Measurements from ENCODE around the gene HRH1.
"Not testable (repeated sequence)": the region's sequence is repeated elsewhere in the genome, so short reads cannot be mapped to it uniquely, and the experiment has no call there.

HRH1 gene

DNA sequence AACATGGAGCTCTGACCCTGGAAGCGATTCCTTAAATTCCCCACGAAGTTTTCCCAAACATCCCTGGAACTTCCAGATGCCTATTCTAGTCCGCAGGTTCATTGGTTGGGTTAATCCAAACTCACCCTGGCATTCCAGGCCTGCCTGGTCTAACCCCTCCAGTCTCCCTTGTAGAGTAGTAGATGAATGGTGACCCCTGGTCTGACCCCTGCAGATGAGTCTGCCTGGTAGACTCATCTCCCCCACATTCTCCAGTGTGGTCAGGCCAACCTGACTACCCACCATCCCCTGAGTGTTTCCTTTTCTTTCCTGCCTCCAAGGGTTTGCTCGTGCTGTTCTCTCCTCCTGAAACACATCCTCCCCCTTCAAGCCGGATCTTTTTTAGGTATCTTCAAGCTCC lies 10.8 kb upstream of the HRH1 start:
- DNase-seq = no peak

DNA sequence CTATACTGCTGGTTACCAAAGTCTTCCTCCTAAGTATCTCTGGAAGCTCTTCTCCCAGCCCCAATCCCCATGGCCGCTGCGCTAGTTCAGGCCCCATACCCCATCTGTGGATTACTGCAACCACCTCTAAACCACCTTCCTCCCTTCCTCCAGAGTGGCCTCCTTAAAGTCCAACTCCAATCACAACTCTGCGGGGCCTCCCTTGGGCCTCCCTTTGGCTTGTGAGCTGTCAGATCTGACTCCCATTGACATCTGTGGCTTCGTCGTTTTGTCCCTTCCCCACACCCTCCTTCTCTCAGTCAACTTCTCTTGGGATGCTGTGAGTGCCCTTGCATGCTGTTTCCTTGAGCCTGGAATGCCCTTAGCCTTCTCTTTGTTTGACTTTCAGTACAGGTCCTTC lies 9.3 kb upstream of the HRH1 start:
- DNase-seq = no peak

DNA sequence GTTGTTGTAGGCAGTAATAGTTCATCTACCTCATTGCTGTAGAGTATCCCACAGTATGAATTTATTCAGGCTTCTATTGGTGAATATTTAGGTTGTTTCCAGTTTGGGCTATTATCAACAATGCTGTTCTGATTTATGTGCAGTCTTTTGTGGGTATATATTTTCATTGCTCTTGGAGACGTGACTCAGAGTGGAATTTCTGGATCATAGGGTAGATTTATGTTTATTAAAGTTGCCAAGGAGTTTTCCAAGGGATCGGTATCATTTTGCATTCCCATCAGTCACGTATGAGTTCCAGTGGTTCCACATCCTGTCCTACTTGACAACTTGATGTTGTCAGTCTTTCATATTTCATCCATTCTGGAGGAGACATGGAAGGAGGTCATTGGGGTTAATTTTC lies 8.4 kb upstream of the HRH1 start:
- DNase-seq = no peak

- no peak for DNase-seq
Measured at GRCh38 chr3:11146773-11147660, 7.3 kb upstream of the HRH1 start.

DNA sequence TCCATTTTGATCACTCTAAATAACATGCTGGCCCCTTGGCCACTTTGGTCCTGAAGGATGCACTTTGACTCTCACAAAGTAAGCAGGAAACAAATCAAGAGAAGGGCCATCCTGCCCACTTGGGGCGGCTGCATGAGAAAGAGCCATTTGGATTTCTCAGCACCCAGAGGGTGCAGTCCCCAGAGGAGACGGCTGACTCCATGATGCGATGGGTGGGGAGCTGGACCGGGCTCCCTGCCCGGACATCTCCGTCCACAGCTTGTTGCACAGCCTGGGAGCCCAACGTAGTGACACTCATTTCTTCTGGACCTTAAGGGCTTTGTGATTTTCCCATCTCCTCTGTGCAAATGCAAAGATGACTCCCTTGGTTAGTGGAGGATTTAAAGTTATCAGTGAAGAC lies 4.0 kb upstream of the HRH1 start:
- DNase-seq = no peak

GRCh38 chr3:11152301-11152700 lies 2.0 kb upstream of the HRH1 start:
- no peak for DNase-seq

DNA sequence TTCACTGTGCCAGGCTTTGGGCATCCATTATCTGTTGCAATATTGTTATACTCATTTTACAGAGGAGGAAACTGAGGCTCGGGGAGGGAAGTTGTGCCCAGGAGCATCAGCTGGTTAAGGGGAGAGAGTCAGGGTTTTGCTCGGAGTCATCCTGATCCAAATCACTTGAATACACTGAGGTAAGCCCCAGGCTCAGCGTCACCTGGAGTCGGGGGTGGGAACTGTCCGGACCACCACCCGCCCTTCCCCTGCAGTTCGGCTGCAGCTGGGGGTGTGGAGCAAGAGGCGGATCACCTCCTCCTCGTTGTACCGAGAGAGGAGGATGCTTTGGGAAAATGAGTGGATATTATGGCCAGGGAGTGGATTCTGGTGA lies 646 bp downstream of the HRH1 start:
- DNase-seq = no peak

DNA sequence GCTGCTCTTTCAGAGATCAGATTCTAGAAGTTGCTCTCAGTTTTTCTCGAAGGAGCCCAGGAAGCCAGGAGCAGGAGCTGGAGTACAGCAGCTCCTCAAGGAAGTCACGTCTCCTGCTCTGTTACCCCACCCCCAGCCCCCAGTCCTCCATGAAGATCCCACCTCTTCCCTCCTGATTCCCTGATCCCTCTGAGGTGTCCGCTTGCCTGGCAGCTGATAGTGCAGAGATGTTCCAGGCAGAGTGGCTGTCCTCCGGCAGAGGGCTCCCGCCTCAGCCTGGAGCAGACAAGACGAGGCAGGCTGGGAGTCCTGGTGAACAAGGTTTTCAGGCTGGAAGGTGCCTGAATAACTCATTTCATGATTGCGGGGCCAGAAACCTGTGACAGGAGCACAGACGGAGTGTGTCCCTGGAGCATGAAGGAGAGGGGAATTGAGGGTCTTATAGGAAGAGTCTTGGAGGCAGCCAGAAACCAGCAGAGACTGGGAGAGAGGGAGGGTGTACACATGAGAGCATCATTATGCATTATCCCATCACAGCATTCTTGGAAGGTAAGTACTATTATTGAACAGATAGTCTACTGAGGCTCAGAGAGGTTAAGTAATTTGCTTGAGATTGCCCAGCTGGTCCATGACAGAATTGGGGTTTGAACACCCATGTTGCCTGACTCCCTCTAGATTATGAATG lies 1.2 kb downstream of the HRH1 start:
- DNase-seq = peak; percentile 58

DNA sequence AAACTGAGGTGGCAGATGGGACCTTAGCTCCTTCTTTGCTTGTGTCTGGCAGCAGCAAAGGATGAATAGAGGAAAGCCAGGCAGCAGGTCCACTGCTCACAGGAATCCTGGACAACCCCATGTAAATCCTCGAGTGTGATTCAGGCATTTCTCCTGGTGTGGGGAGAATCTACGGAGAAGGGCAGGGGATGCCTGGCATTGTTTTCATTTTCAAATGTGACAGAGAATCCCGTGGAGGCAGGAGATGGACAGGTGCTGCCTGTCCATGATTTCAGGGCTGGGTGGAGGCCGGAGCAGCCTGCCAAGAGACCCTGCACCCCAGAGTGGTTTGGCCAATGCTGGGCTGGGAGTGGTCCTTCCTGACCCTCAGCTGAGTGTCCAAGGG lies 1.7 kb downstream of the HRH1 start:
- no peak for DNase-seq

- no peak for DNase-seq
Measured at GRCh38 chr3:11157421-11157820, 3.1 kb downstream of the HRH1 start.

DNA sequence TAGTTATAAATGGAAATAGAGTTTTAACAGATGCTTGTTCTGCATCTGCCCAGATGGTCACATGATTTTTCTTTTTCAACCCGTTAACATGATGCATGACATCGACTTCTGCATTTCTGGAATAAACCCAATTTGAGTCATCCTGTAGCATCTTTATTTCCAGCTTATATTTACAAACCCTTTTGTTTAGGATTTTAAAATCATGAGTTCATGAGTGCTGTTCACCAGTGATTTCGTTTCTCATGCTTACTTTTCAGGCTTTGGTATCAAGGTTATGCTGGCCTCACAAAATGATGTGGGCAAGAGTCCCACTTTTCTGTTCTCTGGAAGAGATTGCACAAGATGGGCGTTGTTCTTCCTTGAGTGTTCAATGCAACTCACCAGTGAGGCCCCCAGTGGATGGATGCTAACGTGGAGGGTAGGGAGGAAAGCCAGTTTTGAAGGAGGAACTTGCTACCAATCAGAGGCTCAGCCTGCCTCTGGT lies 5.2 kb downstream of the HRH1 start:
- no peak for DNase-seq

DNA sequence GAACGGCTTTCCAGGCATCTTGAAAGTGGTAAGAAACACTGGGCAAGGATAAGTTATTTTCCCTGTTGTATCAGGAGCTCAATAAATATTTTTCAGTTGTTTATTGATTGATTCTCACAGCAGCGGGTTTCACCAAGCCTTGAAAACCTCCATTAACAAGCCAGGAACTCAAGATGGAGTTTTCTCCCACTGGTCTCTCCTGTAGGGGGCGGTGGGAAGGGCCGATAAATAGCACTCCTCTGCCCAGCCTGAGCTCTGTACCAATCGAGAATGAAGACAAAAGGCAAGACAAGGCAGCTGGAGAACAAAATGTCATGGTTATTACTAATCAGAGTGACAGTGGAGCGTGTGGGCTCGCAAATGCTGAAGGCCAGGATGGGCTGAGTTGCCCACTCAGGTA lies 7.4 kb downstream of the HRH1 start:
- no peak for DNase-seq

DNA sequence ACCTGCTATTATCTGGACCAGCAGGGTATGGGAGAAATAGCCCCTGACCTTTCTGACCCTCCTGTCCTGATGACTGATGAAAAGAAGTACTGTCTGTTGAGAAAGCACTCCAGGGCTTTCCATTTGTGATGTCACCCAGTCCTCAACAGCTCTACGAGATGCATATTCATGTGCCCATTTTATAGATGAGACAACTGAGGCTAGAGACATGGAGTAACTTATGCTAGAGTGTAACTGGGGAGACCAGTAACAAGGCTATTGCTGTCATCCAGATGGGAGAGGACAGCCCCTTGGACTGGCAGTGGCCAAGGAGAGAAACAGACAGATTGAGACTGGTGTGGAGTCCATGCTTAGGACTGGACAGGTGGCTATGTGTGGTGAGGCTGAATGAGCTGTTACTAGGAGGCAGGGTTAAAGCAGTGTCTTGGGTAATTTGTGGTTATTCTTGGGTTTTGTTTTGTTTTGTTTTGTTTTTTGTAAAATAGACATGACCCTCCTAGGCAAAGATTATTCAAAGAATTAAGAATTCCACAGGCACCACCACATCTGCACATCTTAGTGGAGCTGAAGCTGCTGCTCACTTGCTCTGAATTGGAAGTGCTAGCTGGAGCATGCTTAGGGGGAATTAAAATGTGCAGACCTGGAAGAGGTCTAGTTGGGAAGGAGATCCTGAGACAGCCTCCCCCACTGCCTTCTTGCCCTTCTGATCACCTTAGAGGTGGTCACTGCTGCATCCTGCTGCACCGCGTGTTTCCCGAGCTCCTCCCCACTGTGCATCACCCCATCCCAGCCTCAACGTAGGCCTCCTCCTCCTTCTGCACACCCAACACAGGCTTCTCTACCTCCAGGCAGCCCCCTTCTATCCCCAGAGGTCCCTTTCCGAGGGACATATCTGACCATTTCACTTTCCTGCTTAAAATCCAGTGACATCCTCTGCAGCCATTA lies 8.4 kb downstream of the HRH1 start:
- no peak for DNase-seq

DNA sequence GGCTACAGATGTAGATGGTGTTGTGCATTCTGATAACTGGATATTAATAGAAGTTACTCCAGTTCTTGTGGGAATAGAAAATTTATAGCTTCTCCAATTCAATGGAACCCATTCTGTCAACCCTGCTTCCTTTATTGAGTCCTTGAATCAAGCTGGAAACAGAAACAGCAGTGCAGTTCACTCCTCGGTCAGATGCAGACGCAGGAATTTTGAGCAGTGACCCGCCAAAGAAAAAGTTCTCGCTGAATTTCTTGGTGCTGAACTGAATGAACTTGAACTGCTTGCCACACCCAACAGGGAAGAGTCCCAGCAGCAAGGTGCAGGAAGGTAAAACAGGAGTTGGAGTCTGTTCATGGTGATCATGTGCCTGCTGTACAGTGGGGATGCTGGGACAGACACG lies 10.3 kb downstream of the HRH1 start:
- DNase-seq = no peak

GRCh38 chr3:11165476-11165875 lies 11.2 kb downstream of the HRH1 start:
- no peak for DNase-seq

DNA sequence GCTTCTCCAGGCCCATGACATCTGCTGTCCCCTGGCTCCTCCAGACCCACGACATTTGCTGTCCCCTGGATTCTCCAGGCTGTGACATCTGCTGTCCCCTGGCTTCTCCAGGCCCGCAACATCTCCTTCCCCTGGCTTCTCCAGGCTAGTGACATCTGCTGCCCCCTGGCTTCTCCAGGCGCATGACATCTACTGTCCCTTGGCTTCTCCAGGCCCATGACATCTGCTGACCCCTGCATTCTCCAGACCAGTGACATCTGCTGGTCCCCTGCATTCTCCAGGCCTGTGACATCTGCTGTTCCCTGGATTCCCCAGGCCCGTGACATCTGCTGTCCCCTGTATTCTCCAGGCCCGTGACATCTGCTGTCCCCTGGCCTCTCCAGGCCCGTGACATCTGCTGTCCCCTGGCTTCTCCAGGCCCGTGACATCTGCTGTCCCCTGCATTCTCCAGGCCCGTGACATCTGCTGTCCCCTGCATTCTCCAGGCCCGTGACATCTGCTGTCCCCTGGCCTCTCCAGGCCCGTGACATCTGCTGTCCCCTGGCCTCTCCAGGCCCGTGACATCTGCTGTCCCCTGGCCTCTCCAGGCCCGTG lies 12.6 kb downstream of the HRH1 start:
- DNase-seq = not testable (repeated sequence)

DNA sequence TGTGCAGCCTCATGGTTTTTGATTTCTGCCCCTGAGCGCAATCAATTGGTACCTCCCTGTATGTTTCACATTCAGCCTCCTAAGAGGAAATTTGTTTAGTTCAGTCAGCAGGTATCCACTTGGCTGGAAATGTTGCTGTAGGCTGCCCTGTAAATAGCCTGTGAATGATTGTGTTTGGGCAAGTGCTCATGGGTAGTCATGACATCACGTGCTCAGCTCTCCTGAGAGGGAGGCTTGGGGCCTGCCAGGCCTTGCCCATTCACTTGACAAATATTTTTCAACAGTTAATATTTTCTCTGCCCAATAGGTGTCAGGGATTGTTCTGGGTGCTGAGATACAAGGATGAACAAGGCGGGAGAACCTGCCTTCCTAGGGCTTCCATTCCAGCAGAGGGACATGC lies 13.3 kb downstream of the HRH1 start:
- no peak for DNase-seq

DNA sequence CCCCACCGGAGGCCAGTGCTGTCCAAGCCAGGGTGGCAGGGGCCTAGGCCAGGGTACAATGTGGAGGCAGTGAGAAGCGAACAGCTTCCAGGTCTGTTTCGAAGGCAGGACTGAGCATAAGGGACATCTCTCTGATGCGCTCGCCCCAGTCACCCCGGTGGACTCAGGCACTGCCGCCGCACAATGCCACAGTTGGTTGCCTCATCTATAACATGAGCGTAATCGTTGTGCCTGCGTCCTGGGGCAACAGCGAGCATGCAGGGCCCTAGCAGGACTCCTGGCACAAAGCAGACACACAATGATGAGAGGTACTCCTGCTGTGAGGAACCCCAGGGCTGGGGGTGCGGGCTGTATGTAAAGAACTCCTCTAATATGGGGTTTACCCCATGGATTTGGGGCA lies 14.1 kb downstream of the HRH1 start:
- no peak for DNase-seq

DNA sequence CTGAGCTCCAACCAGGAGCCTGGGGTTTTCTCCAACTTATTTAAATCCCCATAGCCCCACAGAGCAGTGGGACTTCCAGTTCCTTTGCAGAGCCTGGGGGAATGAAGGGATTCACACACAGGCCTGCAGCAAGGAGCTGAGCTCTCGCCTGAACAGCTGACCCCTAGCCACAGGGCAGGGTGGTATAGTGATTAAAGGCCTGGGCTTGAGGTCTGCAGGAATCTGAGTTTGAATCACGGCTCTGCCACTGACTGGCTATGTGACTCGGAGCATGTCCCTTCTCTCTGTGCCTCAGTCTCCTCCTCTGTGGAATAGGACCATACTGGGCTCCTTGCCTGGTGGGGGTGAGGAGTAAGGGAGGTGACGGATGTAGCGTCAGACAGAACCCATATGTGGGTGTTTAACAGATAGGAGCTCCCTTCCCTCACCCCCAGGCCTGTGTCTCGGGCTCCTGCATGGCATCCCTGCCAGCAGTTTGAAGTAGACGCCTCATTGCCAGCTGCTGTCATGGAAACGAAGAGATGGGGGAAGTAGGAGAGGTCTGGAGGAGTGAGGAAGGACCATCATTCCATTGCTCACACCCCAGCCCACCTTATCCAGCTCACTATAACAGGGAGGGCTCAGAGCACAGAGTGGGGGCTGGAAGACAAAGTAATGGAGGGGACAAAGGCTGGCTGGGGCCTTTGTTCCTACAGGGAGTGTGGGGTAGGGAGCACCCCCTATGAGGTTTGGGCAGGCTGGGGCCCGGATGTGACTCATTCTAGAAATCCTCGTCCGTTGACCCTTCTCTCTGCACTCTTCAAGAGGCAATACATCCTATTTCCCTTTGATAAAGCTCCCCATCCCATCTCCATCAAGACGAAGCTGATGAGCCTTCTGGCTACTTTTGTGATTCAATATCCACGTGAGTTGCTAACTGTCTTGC lies 14.8 kb downstream of the HRH1 start:
- DNase-seq = no peak

DNA sequence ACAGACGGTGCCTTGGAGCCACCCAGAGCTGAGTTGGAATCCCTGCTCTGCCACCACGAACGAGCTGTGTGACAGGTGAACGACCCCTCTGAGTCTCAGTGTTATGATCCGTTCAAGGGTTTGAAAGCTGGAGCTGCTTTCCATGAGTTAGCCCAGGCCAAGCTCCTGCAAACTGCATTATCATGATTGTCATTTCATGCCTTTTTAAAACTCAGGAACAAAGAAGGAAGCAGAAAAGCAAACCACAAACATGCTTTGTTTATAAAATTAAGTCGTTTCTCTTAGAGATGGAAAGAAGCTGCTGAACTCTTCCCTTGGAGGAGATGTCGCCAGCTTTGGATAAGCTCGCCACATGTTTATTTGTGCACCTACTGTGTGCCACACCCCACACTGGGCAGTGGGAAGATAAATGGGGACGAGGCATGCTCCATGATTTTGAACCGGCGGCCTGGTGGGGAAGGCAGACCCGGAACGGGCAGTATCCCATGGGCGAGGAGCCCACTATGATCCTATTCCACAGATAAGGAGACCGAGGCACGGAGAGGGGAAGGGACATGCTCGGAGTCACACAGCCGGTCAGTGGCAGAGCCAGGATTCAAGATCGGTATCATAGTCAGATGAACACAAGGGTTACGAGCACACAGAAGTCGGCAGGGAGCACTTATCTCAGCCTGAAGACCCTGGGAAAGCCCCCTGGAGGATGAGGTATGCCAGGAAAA lies 15.9 kb downstream of the HRH1 start:
- DNase-seq = no peak

DNA sequence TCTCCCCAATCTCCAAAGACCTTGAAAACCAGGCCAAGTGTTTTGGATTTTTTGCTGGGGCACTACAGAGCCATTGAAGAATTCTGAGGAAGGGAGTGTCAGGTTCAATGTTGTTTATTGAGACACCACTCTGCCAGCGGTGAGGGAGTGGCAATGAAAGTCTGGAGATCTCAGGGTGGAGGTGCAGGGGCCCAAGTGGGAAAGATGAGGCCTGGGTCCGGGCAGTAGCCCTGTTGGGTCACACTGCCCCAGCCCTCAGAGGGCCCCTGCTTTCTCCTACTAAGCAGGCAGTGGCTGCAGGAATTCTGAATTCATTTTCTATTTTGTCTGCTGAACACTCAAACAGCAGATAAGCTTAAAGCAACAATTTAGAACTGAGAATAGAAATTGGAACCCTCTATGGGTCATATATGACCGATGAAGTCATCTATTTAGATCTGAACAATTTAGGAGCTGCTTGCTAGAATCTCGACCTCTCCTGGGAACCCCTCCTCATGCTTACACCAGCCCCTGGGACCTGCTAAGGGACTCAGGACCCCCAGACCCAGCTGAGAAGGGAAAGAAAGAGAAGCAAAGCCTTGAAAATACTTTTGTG lies 17.9 kb downstream of the HRH1 start:
- DNase-seq = no peak
